HepG2 (cell line): ENCODE results near the gene SF3B6. TPM values are rescaled to one million over a fixed set of nuclear protein-coding genes. Genes with fewer than 3 reads are reported as not detected.

Experiments
- FOXA1 ChIP-seq, 2 experiments: fragments of 450-650 bp in 1 of 2; sonication (generic) in 1 of 2; formaldehyde crosslinking in 1 of 2; IDR thresholded peaks; 2 replicates each; pipeline versions ENCODE4 v1.4.0 to v1.6.1; 2016 to 2020; ENCODE audit warnings: missing genetic modification reagents in 1 of 2
- HMGXB4 ChIP-seq, 2 experiments: sonication (generic) in 1 of 2; formaldehyde crosslinking in 1 of 2; IDR thresholded peaks; 2 replicates each; pipeline versions ENCODE4 v1.4.0 to v1.6.1; 2018 to 2020; ENCODE audit warnings: missing genetic modification reagents in 2 of 2, borderline replicate concordance in 1 of 2, low read depth in 1 of 2, mild to moderate bottlenecking in 1 of 2, missing biosample characterization in 1 of 2
- IKZF5 ChIP-seq: IDR thresholded peaks from 2 replicates; pipeline ENCODE4 v1.6.1; 2018; ENCODE audit warnings: missing genetic modification reagents, mild to moderate bottlenecking, missing compliant biosample characterization
- KAT8 ChIP-seq: IDR thresholded peaks from 2 replicates; pipeline ENCODE4 v1.6.1; 2016; ENCODE audit warnings: missing genetic modification reagents, missing compliant biosample characterization
- LBX2 ChIP-seq: sonication (generic); formaldehyde crosslinking; IDR thresholded peaks from 2 replicates; pipeline ENCODE4 v1.5.0; 2020; ENCODE audit warnings: missing genetic modification reagents, mild to moderate bottlenecking, borderline replicate concordance
- MIER3 ChIP-seq: IDR thresholded peaks from 2 replicates; pipeline ENCODE4 v1.6.1; 2016; ENCODE audit warnings: missing compliant biosample characterization, borderline replicate concordance
- MTA3 ChIP-seq: sonication (generic); formaldehyde crosslinking; IDR thresholded peaks from 2 replicates; pipeline ENCODE4 v1.4.0; 2020; ENCODE audit warnings: missing genetic modification reagents
- RELA ChIP-seq: sonication (generic); formaldehyde crosslinking; IDR thresholded peaks from 2 replicates; pipeline ENCODE4 v1.4.0; 2020; ENCODE audit warnings: missing genetic modification reagents
- SCMH1 ChIP-seq: sonication (generic); formaldehyde crosslinking; IDR thresholded peaks from 2 replicates; pipeline ENCODE4 v1.9.0; 2021; ENCODE audit warnings: missing genetic modification reagents, mild to moderate bottlenecking, borderline replicate concordance
- TBL1XR1 ChIP-seq: fragments of 150-350 bp; IDR thresholded peaks from 2 replicates; pipeline ENCODE4 v1.6.1; 2014; ENCODE audit warnings: borderline replicate concordance, low read length; ENCODE audit not compliant: partially characterized antibody
- TFDP1 ChIP-seq: IDR thresholded peaks from 2 replicates; pipeline ENCODE4 v1.6.1; 2016; ENCODE audit warnings: missing compliant biosample characterization, missing genetic modification reagents, borderline replicate concordance
- ZFAT ChIP-seq: sonication (generic); formaldehyde crosslinking; conservative IDR thresholded peaks from 2 replicates; pipeline ENCODE4 v1.8.1; 2023; ENCODE audit warnings: missing genetic modification reagents, inconsistent platforms
- ZFP91 ChIP-seq: sonication (generic); formaldehyde crosslinking; IDR thresholded peaks from 2 replicates; pipeline ENCODE4 v1.9.0; 2022; ENCODE audit warnings: missing genetic modification reagents, mild to moderate bottlenecking, borderline replicate concordance
- ZNF207 ChIP-seq: fragments of 450-650 bp; IDR thresholded peaks from 2 replicates; pipeline ENCODE4 v1.6.1; 2016; ENCODE audit warnings: antibody characterized with exemption, borderline replicate concordance
- ZNF224 ChIP-seq: sonication (generic); formaldehyde crosslinking; IDR thresholded peaks from 2 replicates; pipeline ENCODE4 v1.5.0; 2020; ENCODE audit warnings: mild to moderate bottlenecking, missing genetic modification reagents
- ZNF576 ChIP-seq: sonication (generic); formaldehyde crosslinking; IDR thresholded peaks from 2 replicates; pipeline ENCODE4 v1.4.0; 2020; ENCODE audit warnings: mild to moderate bottlenecking, missing genetic modification reagents
- ZNF577 ChIP-seq: sonication (generic); formaldehyde crosslinking; IDR thresholded peaks from 2 replicates; pipeline ENCODE4 v1.4.0; 2020; ENCODE audit warnings: mild to moderate bottlenecking, low read depth, missing genetic modification reagents, borderline replicate concordance
- polyA plus RNA-seq, 8 experiments: library from polyadenylated mRNA; depleted of rRNA in 3 of 8; stranded (reverse) in 7 of 8; unstranded in 1 of 8; fragments of >200 nt; fragmentation: Illumina TruSeq in 4 of 8; extraction: Trizol in 4 of 8; gene quantifications; 2 replicates each; pipeline versions ENCODE4 v1.2.1 to v1.2.3, GENCODE V29; 2011 to 2016; ENCODE audit warnings: low read depth in 4 of 8, missing spikeins in 1 of 8, mixed read lengths in 1 of 8; ENCODE audit not compliant: insufficient read depth in 1 of 8
- total RNA-seq, 5 experiments: library from RNA; depleted of rRNA; stranded (reverse); fragments of >200 nt; fragmentation: Illumina TruSeq; extraction: Trizol; gene quantifications; 2 replicates each; pipeline ENCODE4 v1.2.3, GENCODE V29; 2016; ENCODE audit warnings: low read depth in 1 of 5

The SF3B6 gene
- total and polyA plus RNA-seq, 2 of the 13 experiments (the other 11 are each of a cell fraction or from before 2014, with no cell fraction given) = 177 to 182 TPM

GRCh38 chr2:24046930-24047702 is 29.0 kb downstream of the SF3B6 start, which contains the start of gene WDCP (continued):
- peak; percentile 57 to 69 for TF ChIP-seq HMGXB4 (CRISPR knock-in tag; IDR thresholded peaks at IDR 0.05; ENCODE audit: borderline replicate concordance in 1 of 2, low read depth in 1 of 2)
- TF ChIP-seq ZNF576 = no peak
- TF ChIP-seq ZNF577 (CRISPR knock-in tag) = no peak
- TF ChIP-seq KAT8 (CRISPR knock-in tag) = peak; percentile 79
- no peak; the same call in 1 of the 2 replicates for TF ChIP-seq IKZF5
- TF ChIP-seq FOXA1 (IDR thresholded peaks at IDR 0.05) = no peak
- no peak for TF ChIP-seq FOXA1 (CRISPR knock-in tag; IDR thresholded peaks at IDR 0.05)
- no peak for TF ChIP-seq RELA (CRISPR knock-in tag)
- TF ChIP-seq ZNF224 = no peak
- peak; percentile 88 for TF ChIP-seq TFDP1
- no peak for TF ChIP-seq LBX2
- TF ChIP-seq SCMH1 (CRISPR knock-in tag) = no peak
- no peak for TF ChIP-seq ZNF207
- peak; percentile 75; the same call in 1 of the 2 replicates for TF ChIP-seq MIER3 (CRISPR knock-in tag)
- TF ChIP-seq ZFAT (CRISPR knock-in tag) = no peak
- TF ChIP-seq TBL1XR1 = peak; percentile 56
- TF ChIP-seq MTA3 (CRISPR knock-in tag) = no peak
- TF ChIP-seq ZFP91 (CRISPR knock-in tag) = peak; percentile 73
